ENCODE data around the gene ASCL2. TPM values are rescaled to one million over a fixed set of nuclear protein-coding genes. Genes with fewer than 3 reads are reported as not detected.

The ASCL2 gene
- total and polyA plus RNA-seq, 2 experiments from 2014 or later, result 5.6 to 7.9 TPM

- H3K4me1 ChIP-seq (ENCODE audit: insufficient read depth), result no peaks in the 10 kb centered on the region
- DNase-seq (ENCODE audit: low spot score), result no peak
- H3K27me3 ChIP-seq, result no peaks in the 10 kb centered on the region
- H3K36me3 ChIP-seq (replicated peaks; ENCODE audit: insufficient read depth, low read depth), result no peaks in the 10 kb centered on the region
- no peaks in the 10 kb centered on the region for H3K9me3 ChIP-seq (ENCODE audit: low read depth)
- 80% methylated on average over 11 of the region's 20 CpGs for WGBS (ENCODE audit: low lambda C conversion rate, missing lambda C conversion rate)
- H3K27ac ChIP-seq, result no peak overlapping the region
- no peak overlapping the region for H3K4me3 ChIP-seq
- no peaks in the 10 kb centered on the region for H4K20me1 ChIP-seq (ENCODE audit: insufficient read depth, poor library complexity, severe bottlenecking)
- no peak overlapping the region for H3K4me2 ChIP-seq
- no peak for TF ChIP-seq EZH2phosphoT487 (IDR thresholded peaks at IDR 0.05; ENCODE audit: low read depth, severe bottlenecking, unreplicated experiment)
- TF ChIP-seq CTCF (IDR thresholded peaks at IDR 0.05; ENCODE audit: poor library complexity), result no peak
- TF ChIP-seq EZH2 (IDR thresholded peaks at IDR 0.05; ENCODE audit: borderline replicate concordance), result no peak
- no peak overlapping the region for H2AFZ ChIP-seq
- no peaks in the 10 kb centered on the region for H3K9me2 ChIP-seq (replicated peaks; ENCODE audit: insufficient read depth)
- H3K79me2 ChIP-seq, result no peaks in the 10 kb centered on the region
Observed at GRCh38 chr11:2249189-2249916, 21.0 kb downstream of the ASCL2 start.

DNA sequence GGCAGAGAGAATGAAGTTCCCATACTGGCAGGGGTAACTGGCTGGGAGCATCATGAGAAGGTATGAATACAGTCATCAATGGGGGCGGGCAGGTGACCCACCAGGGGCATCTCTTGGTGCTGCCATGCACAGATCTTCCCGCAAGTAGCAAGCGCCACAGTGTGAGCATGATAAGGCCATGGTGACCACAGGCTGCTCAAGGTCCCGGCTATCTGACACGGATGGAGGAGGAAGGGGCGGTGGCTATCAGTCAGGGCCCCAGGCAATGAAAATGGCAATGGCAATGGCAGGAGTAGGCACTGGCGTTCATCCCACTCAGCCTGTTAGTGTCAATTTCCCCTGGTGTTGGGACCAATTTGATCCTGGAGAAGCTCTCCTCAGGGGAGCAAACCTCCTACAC is 21.6 kb downstream of the ASCL2 start:
- no peaks in the 10 kb centered on the region for H3K9me3 ChIP-seq (ENCODE audit: low read depth)
- no peaks in the 10 kb centered on the region for H3K36me3 ChIP-seq (replicated peaks; ENCODE audit: insufficient read depth, low read depth)
- no peak overlapping the region for H2AFZ ChIP-seq
- 87% methylated on average over 7 of the region's 7 CpGs for WGBS (ENCODE audit: low lambda C conversion rate, missing lambda C conversion rate)
- no peaks in the 10 kb centered on the region for H4K20me1 ChIP-seq (ENCODE audit: insufficient read depth, poor library complexity, severe bottlenecking)
- H3K4me3 ChIP-seq, result no peak overlapping the region
- H3K27me3 ChIP-seq, result no peaks in the 10 kb centered on the region
- H3K27ac ChIP-seq, result no peak overlapping the region
- DNase-seq (ENCODE audit: low spot score), result no peak
- no peaks in the 10 kb centered on the region for H3K79me2 ChIP-seq
- H3K4me2 ChIP-seq, result no peak overlapping the region
- H3K4me1 ChIP-seq (ENCODE audit: insufficient read depth), result no peaks in the 10 kb centered on the region
- no peak for TF ChIP-seq EZH2phosphoT487 (IDR thresholded peaks at IDR 0.05; ENCODE audit: low read depth, severe bottlenecking, unreplicated experiment)
- no peak for TF ChIP-seq CTCF (IDR thresholded peaks at IDR 0.05; ENCODE audit: poor library complexity)
- TF ChIP-seq EZH2 (IDR thresholded peaks at IDR 0.05; ENCODE audit: borderline replicate concordance), result no peak
- H3K9me2 ChIP-seq (replicated peaks; ENCODE audit: insufficient read depth), result no peaks in the 10 kb centered on the region

DNA sequence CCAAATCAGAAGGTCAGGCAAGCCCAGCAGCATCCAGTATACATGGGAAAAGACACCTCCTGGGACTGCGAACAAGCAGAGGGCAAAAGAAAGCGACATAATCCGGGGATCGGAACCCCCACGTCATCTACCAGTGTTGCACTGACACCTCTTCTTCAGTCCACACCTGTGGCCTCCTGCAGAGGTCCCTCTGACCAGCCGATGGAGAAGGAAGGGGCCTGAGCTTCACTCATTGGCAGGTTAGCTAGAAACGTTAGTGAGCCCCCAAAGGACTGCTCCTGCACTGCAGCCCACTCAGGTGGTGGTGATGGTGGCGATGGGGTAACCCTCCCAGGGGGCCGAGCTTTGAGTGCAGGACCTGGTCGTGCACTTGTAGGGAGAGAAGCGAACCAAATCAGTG is 22.1 kb downstream of the ASCL2 start:
- no peaks in the 10 kb centered on the region for H3K9me2 ChIP-seq (replicated peaks; ENCODE audit: insufficient read depth)
- TF ChIP-seq CTCF (IDR thresholded peaks at IDR 0.05; ENCODE audit: poor library complexity), result no peak
- no peak for TF ChIP-seq EZH2 (IDR thresholded peaks at IDR 0.05; ENCODE audit: borderline replicate concordance)
- TF ChIP-seq EZH2phosphoT487 (IDR thresholded peaks at IDR 0.05; ENCODE audit: low read depth, severe bottlenecking, unreplicated experiment), result no peak
- H3K36me3 ChIP-seq (replicated peaks; ENCODE audit: insufficient read depth, low read depth), result no peaks in the 10 kb centered on the region
- 94% methylated on average over 11 of the region's 11 CpGs for WGBS (ENCODE audit: low lambda C conversion rate, missing lambda C conversion rate)
- H3K79me2 ChIP-seq, result no peaks in the 10 kb centered on the region
- H3K27ac ChIP-seq, result no peak overlapping the region
- DNase-seq (ENCODE audit: low spot score), result no peak
- H4K20me1 ChIP-seq (ENCODE audit: insufficient read depth, poor library complexity, severe bottlenecking), result no peaks in the 10 kb centered on the region
- H3K4me1 ChIP-seq (ENCODE audit: insufficient read depth), result no peaks in the 10 kb centered on the region
- no peak overlapping the region for H3K4me2 ChIP-seq
- H2AFZ ChIP-seq, result no peak overlapping the region
- no peaks in the 10 kb centered on the region for H3K27me3 ChIP-seq
- no peaks in the 10 kb centered on the region for H3K9me3 ChIP-seq (ENCODE audit: low read depth)
- H3K4me3 ChIP-seq, result no peak overlapping the region

All from hepatocyte (in vitro differentiated cells).